HUDEP-2 (cell line): Measurements from ENCODE around the gene ZNF783.
"Not testable (repeated sequence)": the region's sequence is repeated elsewhere in the genome, so short reads cannot be mapped to it uniquely, and the experiment has no call there.

ENCODE experiments used
- DNase-seq, 76 experiments: peaks; one replicate each; lab custom pipeline; 2025; ENCODE audit not compliant: unreplicated experiment in 76 of 76; lab: John Stamatoyannopoulos, UW

ZNF783 gene

DNA sequence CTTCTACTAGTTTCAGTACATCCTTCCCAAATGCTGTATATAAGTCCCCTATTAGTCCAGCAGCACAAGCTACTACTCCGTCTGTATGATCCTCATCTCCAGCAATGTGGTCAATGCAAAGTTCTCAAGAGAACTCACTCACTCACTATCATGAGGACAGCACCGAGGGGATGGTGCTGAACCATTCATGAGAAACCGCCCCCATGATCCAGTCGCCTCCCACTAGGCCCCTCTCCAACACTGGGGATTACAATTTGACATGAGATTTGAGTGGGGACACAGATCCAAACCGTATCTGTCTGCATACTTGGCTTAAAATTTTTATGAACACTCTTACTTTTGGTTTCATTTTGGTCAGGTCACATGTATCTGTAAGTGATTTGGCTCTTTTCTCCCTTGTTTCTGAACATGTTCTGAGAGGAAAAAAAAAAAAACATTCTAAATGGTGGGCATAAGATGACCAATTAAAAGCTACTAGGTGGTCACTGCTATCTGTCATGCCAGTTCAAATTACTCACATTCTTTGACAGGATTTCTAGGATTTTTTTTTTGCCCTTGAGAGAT, 60.1 kb downstream of the ZNF783 start:
- no peak for DNase-seq

- no peak for DNase-seq
Observed at GRCh38 chr7:149322737-149323136, 60.7 kb downstream of the ZNF783 start.

- no peak for DNase-seq
Observed at GRCh38 chr7:149325248-149325647, 63.3 kb downstream of the ZNF783 start.

GRCh38 chr7:149329265-149329664, 67.3 kb downstream of the ZNF783 start:
- no peak for DNase-seq

- DNase-seq, result peak in 1 of 76 experiments; percentile 6
Observed at GRCh38 chr7:149329766-149330334, 67.9 kb downstream of the ZNF783 start.

- peak in 9 of 76 experiments; percentile 2 to 56 (median 31) for DNase-seq
Observed at GRCh38 chr7:149330914-149331567, 69.0 kb downstream of the ZNF783 start.

GRCh38 chr7:149332602-149333320, 70.8 kb downstream of the ZNF783 start:
- not testable (repeated sequence) for DNase-seq

DNA sequence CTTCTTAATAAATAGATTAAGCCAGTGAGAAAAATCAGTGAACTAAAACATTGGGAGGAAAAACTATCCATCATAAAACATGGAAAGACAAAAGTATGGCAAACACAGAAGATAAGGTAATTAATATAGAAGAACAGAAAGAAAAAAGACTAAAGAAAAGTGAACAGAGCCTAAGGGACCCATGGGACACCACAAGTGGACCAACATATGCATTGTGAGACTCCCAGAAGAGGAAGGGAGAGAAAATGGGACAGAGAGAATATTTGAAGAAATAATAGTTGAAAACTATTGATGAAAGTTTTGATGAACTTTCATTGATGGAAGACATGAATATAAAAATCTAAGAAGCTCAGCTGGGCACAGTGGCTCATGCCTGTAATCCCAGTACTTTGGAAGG, 71.3 kb downstream of the ZNF783 start:
- no peak for DNase-seq

- DNase-seq, result no peak
Observed at GRCh38 chr7:149334219-149334618, 72.2 kb downstream of the ZNF783 start.
